GM12874 (cell line): ENCODE results near the gene RPGR.

Experiments used
- TF ChIP-seq, protein P1 (sequence below): IDR thresholded peaks from 2 replicates; pipeline ENCODE4 v1.5.1; 2011; ENCODE audit warnings: low read depth, mild to moderate bottlenecking, control low read depth, low read length, moderate library complexity; ENCODE audit not compliant: insufficient read depth

Gene RPGR

DNA sequence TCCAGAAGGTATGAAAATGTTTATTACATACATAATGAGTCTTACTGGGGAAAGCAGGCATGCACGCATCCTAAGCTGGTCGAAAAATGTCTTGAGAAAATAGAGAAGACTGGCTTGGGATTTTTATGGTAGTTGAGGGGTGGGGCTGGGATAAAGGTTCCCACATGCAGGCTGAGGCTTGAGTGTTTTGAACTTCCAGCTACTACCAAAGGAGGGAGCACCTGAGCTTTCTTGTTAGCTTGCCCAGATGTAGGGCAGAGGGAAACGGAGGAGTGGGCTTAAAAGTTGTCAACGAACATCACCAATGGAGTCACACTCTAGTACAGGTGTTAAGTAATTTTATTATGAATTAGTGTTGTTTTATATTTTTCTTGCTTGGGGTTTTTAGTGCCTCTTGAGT lies 67.1 kb downstream of the RPGR start:
- TF ChIP-seq, protein P1, sequence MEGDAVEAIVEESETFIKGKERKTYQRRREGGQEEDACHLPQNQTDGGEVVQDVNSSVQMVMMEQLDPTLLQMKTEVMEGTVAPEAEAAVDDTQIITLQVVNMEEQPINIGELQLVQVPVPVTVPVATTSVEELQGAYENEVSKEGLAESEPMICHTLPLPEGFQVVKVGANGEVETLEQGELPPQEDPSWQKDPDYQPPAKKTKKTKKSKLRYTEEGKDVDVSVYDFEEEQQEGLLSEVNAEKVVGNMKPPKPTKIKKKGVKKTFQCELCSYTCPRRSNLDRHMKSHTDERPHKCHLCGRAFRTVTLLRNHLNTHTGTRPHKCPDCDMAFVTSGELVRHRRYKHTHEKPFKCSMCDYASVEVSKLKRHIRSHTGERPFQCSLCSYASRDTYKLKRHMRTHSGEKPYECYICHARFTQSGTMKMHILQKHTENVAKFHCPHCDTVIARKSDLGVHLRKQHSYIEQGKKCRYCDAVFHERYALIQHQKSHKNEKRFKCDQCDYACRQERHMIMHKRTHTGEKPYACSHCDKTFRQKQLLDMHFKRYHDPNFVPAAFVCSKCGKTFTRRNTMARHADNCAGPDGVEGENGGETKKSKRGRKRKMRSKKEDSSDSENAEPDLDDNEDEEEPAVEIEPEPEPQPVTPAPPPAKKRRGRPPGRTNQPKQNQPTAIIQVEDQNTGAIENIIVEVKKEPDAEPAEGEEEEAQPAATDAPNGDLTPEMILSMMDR, result peak; percentile 46; the same call in 1 of the 2 replicates

- TF ChIP-seq, protein P1, result no peak
Measured at GRCh38 chrX:38256019-38256418, 71.3 kb downstream of the RPGR start.

DNA sequence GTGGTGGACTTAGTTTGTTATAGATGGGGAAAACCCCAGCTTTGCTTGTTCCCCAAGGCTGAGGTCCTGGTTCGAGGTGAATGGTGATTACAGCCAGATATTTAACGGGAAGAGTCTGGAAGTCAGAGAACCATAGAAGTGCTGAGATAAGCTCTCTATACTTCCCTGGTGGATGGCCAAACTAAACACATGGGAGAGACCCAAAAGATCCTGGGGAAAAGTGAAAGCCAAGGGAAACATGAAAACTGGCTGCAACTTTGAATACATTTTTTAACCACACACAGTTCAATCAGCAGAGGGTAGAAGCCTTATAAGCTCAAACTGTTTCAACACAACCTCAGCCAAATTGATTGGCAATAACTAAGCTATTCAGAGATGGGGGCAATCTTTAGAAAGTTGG lies 77.3 kb downstream of the RPGR start:
- TF ChIP-seq, protein P1, result no peak

DNA sequence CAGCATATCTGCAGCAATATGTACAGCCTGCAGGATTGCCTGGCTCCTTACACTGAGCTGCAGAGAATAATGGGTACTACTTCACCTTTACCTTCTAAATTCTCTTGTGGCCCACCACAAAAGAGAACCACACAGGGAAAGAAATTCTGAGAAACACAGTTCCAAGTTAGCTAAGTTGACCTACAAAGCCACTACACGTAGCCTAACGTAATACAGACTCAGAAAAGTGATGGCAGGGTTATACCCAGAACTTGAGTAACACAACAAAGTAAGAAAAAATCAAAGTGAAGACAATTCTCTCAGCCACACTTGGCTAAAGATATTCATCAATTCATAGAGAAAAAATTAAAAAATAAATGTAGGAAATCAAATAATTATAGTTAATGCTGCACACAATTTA lies 80.3 kb downstream of the RPGR start:
- TF ChIP-seq, protein P1, result no peak

- TF ChIP-seq, protein P1, result no peak
Measured at GRCh38 chrX:38240541-38240940, 86.8 kb downstream of the RPGR start.

- TF ChIP-seq, protein P1, result no peak
Measured at GRCh38 chrX:38236901-38237615, 90.3 kb downstream of the RPGR start.

DNA sequence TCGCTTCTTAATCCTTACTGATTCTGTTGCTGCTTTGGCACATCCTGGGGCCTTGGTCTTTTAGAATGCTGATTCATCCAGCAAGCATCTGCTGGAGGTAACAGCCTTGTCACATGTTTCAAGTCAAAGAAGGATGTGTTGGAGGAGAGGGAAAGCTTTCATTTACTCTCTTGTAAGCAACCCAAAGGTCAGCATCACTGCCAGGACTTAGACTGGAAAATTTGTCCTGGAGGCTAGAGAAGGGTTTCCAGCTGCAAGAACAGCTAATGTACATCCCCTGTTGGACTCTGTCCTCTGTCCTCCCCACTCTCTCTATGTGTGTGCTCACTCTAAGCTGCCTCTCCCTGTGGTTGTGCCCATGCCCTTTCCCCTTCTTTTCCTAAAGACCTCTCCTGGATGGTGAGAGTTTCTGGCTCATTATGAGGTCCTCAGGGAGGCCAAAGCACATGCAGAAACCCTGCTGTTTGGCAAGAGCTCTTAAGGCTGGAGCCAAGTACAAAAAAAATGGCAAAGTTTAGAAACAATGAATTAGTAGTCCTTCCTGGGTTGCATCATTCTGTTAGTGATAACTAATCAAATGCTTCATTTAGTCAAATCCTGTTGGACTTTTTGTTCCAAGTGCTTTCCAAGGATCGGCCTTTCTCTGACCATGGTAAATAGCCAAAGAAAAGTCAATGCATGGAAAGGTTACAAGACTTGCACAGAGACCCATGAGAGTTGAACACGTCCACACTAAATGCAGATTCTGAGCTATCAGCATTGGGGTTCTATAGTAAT lies 93.2 kb downstream of the RPGR start:
- TF ChIP-seq, protein P1, result no peak
